ENCODE data around the gene PYGM.

Gene PYGM

DNA sequence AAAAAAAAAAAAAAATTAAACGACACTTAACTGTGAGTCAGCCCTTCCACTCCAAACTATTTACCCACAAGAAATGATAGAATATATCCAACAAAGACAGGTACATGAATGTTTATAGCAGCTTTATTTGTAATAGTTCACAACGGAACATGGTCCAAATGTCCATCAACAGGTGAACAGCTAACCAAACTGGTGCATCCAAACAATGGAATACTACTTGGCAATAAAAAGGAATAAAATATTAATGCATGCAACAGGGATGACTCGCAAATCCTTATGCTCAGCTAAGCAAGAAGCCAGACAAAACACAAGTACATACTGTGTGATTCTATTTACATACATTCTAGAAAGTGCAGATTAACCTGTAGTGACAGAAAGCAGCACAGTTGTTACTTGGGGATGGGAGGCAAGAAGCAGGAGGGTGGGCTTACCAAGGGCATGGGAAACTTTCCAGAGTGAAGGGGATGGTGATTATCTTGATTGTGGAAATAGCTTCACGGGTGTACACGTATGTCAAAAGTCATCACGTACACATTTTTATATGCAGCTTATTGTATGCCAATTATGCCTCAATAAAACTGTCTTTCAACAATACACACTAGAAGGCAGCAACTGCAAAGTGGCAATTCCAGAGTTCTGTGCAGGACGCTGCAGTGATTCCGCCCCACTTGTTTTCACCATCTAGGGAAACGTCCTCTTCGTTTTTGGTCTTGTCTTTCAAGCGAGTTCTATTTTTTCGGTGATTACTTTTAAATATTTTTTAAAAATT is 25.2 kb upstream of the PYGM start:
- TF ChIP-seq CTCF (IDR thresholded peaks at IDR 0.05; ENCODE audit: low read depth, low read length): no peak
- no peak overlapping the region for H3K4me3 ChIP-seq (ENCODE audit: low read depth, low read length)
- in situ Hi-C loops (cut with HindIII; ENCODE audit: low sequenced_read_pairs): no loop called here
- no peak for DNase-seq (ENCODE audit: low read depth, low spot score)

DNA sequence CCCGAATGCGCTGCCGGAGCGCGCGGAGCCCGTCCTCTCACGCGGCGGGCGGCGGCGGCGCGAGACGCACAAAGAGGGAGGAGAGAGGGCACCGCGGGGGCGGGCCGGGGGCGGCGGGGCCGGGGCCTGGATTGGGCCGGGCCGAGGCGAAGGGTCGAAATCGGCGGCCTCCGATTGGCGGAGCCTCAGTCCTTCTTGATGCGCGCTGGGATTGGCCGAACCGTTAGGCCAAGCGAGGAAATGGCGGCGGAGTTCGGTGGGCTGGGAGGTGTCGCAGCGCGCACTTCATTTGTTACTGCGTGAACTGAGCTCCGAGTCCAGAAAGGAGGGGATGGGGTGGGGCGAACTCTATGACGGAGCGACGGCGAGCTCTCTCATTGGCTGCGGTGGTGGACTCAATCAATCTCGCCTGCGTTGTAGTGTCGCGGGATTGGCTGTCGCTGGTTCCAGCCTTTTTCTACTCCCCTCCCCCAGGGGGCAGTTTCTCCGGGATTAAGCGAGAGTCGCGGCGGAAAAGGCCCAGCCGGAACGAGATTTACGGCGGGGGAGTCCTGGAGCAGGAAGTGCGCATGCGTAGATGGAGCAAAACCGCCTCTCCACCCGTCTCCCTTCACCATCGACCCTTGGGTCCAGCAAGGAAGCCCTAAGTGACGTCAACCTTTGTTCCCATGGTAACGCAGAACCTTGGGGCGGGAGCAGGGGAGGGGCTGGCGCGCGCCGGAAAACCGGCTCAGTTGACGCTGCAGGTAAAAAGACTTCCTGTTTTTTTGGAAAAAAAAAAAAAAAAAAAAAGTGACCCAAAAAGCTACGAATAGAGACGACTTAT is 18.9 kb upstream of the PYGM start, which contains the start of gene SF1:
Gene SF1 (minus strand): TSS at position 70 of the 826 bp plus-strand sequence. CDS start 150 bp downstream, outside the sequence.
- DNase-seq (ENCODE audit: low read depth, low spot score): peak; percentile 100
- in situ Hi-C loops (cut with HindIII; ENCODE audit: low sequenced_read_pairs): no loop called here
- peak within 1 kb of the TSS; percentile 58 for H3K4me3 ChIP-seq (ENCODE audit: low read depth, low read length)
- no peak for TF ChIP-seq CTCF (IDR thresholded peaks at IDR 0.05; ENCODE audit: low read depth, low read length)

DNA sequence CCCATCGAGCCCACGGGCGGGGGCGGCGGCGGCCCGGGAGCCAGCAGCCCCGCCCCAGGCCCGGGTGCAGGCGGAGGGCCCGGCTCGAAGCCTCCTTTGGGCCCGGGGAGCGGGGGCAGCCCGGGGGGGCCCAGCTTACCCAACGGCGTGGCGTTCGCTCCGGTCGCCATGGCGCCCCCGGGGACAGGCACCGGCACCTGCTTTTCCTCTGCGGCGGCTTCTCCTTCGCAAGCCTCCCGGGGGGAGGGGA is 18.4 kb upstream of the PYGM start:
- peak overlapping the region; percentile 58 for H3K4me3 ChIP-seq (ENCODE audit: low read depth, low read length)
- no peak for TF ChIP-seq CTCF (IDR thresholded peaks at IDR 0.05; ENCODE audit: low read depth, low read length)
- no peak for DNase-seq (ENCODE audit: low read depth, low spot score)
- in situ Hi-C loops (cut with HindIII; ENCODE audit: low sequenced_read_pairs): no loop called here

GRCh38 chr11:64777449-64778222 is 17.9 kb upstream of the PYGM start:
- in situ Hi-C loops (cut with HindIII; ENCODE audit: low sequenced_read_pairs): no loop called here
- DNase-seq (ENCODE audit: low read depth, low spot score): peak; percentile 78
- H3K4me3 ChIP-seq (ENCODE audit: low read depth, low read length): peak overlapping the region; percentile 58
- no peak for TF ChIP-seq CTCF (IDR thresholded peaks at IDR 0.05; ENCODE audit: low read depth, low read length)

GRCh38 chr11:64776875-64777274 is 17.1 kb upstream of the PYGM start:
- H3K4me3 ChIP-seq (ENCODE audit: low read depth, low read length): peak overlapping the region; percentile 58
- in situ Hi-C loops (cut with HindIII; ENCODE audit: low sequenced_read_pairs): no loop called here
- no peak for DNase-seq (ENCODE audit: low read depth, low spot score)
- TF ChIP-seq CTCF (IDR thresholded peaks at IDR 0.05; ENCODE audit: low read depth, low read length): no peak

DNA sequence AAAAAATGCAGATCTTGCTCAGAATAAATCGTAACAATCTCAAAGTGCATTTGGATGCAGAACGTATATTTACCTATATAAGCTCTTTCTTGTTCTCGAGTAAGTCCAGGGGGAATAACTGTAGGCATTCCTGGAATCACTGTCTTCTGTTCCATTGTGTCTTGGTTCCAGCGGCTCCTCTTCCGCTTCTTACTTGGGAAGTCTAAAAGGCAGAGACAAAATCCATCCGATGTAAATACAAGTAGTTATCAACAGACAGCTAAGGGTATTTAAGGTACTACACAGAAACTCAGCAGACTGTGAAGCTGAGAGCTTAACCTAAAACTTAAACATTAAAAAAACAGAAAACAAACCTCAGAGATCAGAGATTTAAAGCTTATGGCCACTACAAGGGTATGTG is 16.7 kb upstream of the PYGM start:
- no peak for TF ChIP-seq CTCF (IDR thresholded peaks at IDR 0.05; ENCODE audit: low read depth, low read length)
- in situ Hi-C loops (cut with HindIII; ENCODE audit: low sequenced_read_pairs): no loop called here
- peak overlapping the region; percentile 58 for H3K4me3 ChIP-seq (ENCODE audit: low read depth, low read length)
- DNase-seq (ENCODE audit: low read depth, low spot score): no peak
